GM23338 (cell line): ENCODE measurements around the gene SLC35F2. TPM values are rescaled to one million over a fixed set of nuclear protein-coding genes. Genes with fewer than 3 reads are reported as not detected.

ENCODE experiments used
- ATAC-seq: fragments of 200-7000 bp; cut with Tn5 transposase; 3 replicates; pipeline ENCODE4 v1.9.1; 2020
- DNase-seq: peaks from one replicate; pipeline ENCODE4 v3.0.0-alpha.2; 2015; ENCODE audit warnings: low spot score
- H2AFZ ChIP-seq: fragments of 200-600 bp; sonication (generic); 2 replicates; pipeline ENCODE4 v1.8.0; 2016; ENCODE audit warnings: antibody characterized with exemption, mild to moderate bottlenecking, moderate library complexity
- H3F3A ChIP-seq: fragments of 200-600 bp; sonication (generic); replicated peaks from 2 replicates; pipeline ENCODE4 v1.8.0; 2017; ENCODE audit warnings: antibody characterized with exemption, mixed run types, low read depth
- H3K27ac ChIP-seq: fragments of 200-600 bp; sonication (generic); 2 replicates; pipeline ENCODE4 v1.6.1; 2016; ENCODE audit warnings: low read depth
- H3K27me3 ChIP-seq: fragments of 200-600 bp; sonication (generic); 2 replicates; pipeline ENCODE4 v1.8.0; 2016; ENCODE audit warnings: mild to moderate bottlenecking, mixed run types, moderate library complexity; ENCODE audit not compliant: insufficient read depth
- H3K36me3 ChIP-seq: fragments of 200-600 bp; sonication (generic); 2 replicates; pipeline ENCODE4 v1.8.0; 2016; ENCODE audit warnings: mild to moderate bottlenecking; ENCODE audit not compliant: insufficient read depth
- H3K4me1 ChIP-seq: fragments of 200-600 bp; sonication (generic); 2 replicates; pipeline ENCODE4 v1.8.0; 2016; ENCODE audit warnings: mild to moderate bottlenecking, moderate library complexity; ENCODE audit not compliant: insufficient read depth
- H3K4me2 ChIP-seq: fragments of 200-600 bp; sonication (generic); 2 replicates; pipeline ENCODE4 v1.7.1; 2017; ENCODE audit warnings: mixed run types
- H3K4me3 ChIP-seq: fragments of 200-600 bp; sonication (generic); 2 replicates; pipeline ENCODE4 v1.6.1; 2016; ENCODE audit warnings: mixed run types
- H3K79me2 ChIP-seq: fragments of 200-600 bp; sonication (generic); replicated peaks from 2 replicates; pipeline ENCODE4 v1.8.0; 2017; ENCODE audit warnings: mild to moderate bottlenecking; ENCODE audit not compliant: insufficient read depth
- H3K9me2 ChIP-seq: fragments of 200-600 bp; sonication (generic); 2 replicates; pipeline ENCODE4 v1.8.0; 2017; ENCODE audit not compliant: insufficient read depth
- H4K20me1 ChIP-seq: fragments of 200-600 bp; sonication (generic); replicated peaks from 2 replicates; pipeline ENCODE4 v1.8.0; 2017; ENCODE audit warnings: mild to moderate bottlenecking; ENCODE audit not compliant: insufficient read depth
- H3K27ac Mint-ChIP-seq: 2 replicates; pipeline ENCODE4 v1.8.0; 2020; ENCODE audit warnings: inconsistent platforms, mild to moderate bottlenecking, moderate library complexity, mixed read lengths
- H3K27me3 Mint-ChIP-seq: 3 replicates; pipeline ENCODE4 v1.8.0; 2022; ENCODE audit warnings: low read depth, mild to moderate bottlenecking, moderate library complexity, mixed read lengths, inconsistent platforms; ENCODE audit not compliant: insufficient read depth, poor library complexity
- H3K36me3 Mint-ChIP-seq: 3 replicates; pipeline ENCODE4 v1.8.0; 2021; ENCODE audit warnings: low read depth, mild to moderate bottlenecking, inconsistent platforms, moderate library complexity, mixed read lengths
- H3K4me1 Mint-ChIP-seq: 3 replicates; pipeline ENCODE4 v1.8.0; 2020; ENCODE audit warnings: mild to moderate bottlenecking, inconsistent platforms, mixed read lengths
- H3K4me3 Mint-ChIP-seq: 3 replicates; pipeline ENCODE4 v1.8.0; 2021; ENCODE audit warnings: moderate library complexity, mild to moderate bottlenecking, inconsistent platforms, mixed read lengths
- H3K9me3 Mint-ChIP-seq: 3 replicates; pipeline ENCODE4 v1.8.0; 2020; ENCODE audit warnings: moderate library complexity, mild to moderate bottlenecking, inconsistent platforms, mixed read lengths
- CREB1 ChIP-seq: fragments of 250-450 bp; sonication (Bioruptor Pico); IDR thresholded peaks from 2 replicates; pipeline ENCODE4 v1.5.0; 2020; ENCODE audit warnings: low read depth, mild to moderate bottlenecking, moderate library complexity
- CTCF ChIP-seq, 2 experiments: fragments of 200-600 bp in 1 of 2; sonication (generic) in 1 of 2; conservative IDR thresholded peaks; 2 replicates each; pipeline versions ENCODE4 v1.5.1 to v1.6.1; 2016 to 2017; ENCODE audit warnings: antibody characterized with exemption in 2 of 2, low read depth in 2 of 2, mild to moderate bottlenecking in 2 of 2, moderate library complexity in 1 of 2
- EZH2 ChIP-seq: fragments of 200-600 bp; sonication (generic); IDR thresholded peaks from one replicate; pipeline ENCODE4 v1.8.0; 2017; ENCODE audit warnings: antibody characterized with exemption, mild to moderate bottlenecking, low read depth; ENCODE audit not compliant: unreplicated experiment
- JUNB ChIP-seq: IDR thresholded peaks from one replicate; pipeline ENCODE4 v1.6.1; 2016; ENCODE audit warnings: antibody characterized with exemption; ENCODE audit not compliant: unreplicated experiment
- NANOG ChIP-seq: IDR thresholded peaks from 2 replicates; pipeline ENCODE4 v1.6.1; 2016; ENCODE audit warnings: antibody characterized with exemption, borderline replicate concordance
- REST ChIP-seq: IDR thresholded peaks from one replicate; pipeline ENCODE4 v1.6.1; 2018; ENCODE audit warnings: antibody characterized with exemption; ENCODE audit not compliant: unreplicated experiment
- ZNF114 ChIP-seq: fragments of 250-450 bp; sonication (Bioruptor Pico); IDR thresholded peaks from 2 replicates; pipeline ENCODE4 v1.5.0; 2020; ENCODE audit warnings: mild to moderate bottlenecking, moderate library complexity
- ZNF331 ChIP-seq: fragments of 250-450 bp; sonication (Bioruptor Pico); IDR thresholded peaks from 2 replicates; pipeline ENCODE4 v1.5.0; 2020; ENCODE audit warnings: low read depth, mild to moderate bottlenecking, moderate library complexity
- polyA plus RNA-seq: library from polyadenylated mRNA; unstranded; fragments of >200 nt; fragmentation: Nextera tagmentation; extraction: Ambion mirVana; gene quantifications from 2 replicates; pipeline ENCODE4 v1.2.1, GENCODE V29; 2016
- total RNA-seq: library from RNA; depleted of rRNA; stranded (reverse); fragments of >200 nt; shearing (Covaris generic); gene quantifications from 2 replicates; pipeline ENCODE4 v1.2.3, GENCODE V29; 2014

SLC35F2 gene
- total and polyA plus RNA-seq, 2 experiments from 2014 or later = 25.2 to 32.5 TPM

- TF ChIP-seq CTCF (conservative IDR thresholded peaks at IDR 0.05; ENCODE audit: low read depth in 2 of 2) (no peak), EZH2 (no peak), CREB1 (CRISPR knock-in tag) (no peak), ZNF114 (CRISPR knock-in tag) (no peak), ZNF331 (CRISPR knock-in tag) (no peak), REST (no peak), JUNB (no peak)
- Histone ChIP-seq H3K9me2 (no peaks in the 10 kb centered on the region), H3K27ac (no peak overlapping the region), H3K79me2 (peaks cover 44% of the 10 kb centered on the region), H3K36me3 (no peaks in the 10 kb centered on the region), H3K4me3 (no peak overlapping the region), H3K4me2 (no peak overlapping the region), H4K20me1 (peaks cover 32% of the 10 kb centered on the region), H3K4me1 (peaks cover 6% of the 10 kb centered on the region), H3F3A (no peaks in the 10 kb centered on the region), H2AFZ (no peak overlapping the region), H3K27me3 (no peaks in the 10 kb centered on the region)
- Mint-ChIP-seq H3K9me3 (no peaks in the 10 kb centered on the region), H3K27me3 (peaks cover 2% of the 10 kb centered on the region), H3K36me3 (no peaks in the 10 kb centered on the region), H3K4me1 (peaks cover 20% of the 10 kb centered on the region), H3K27ac (no peak overlapping the region; the same call in 1 of the 2 replicates), H3K4me3 (no peak overlapping the region)
- DNase-seq = no peak
- ATAC-seq = no peak
Measured at GRCh38 chr11:107840129-107840484, 18.5 kb downstream of the SLC35F2 start.

- peaks cover 31% of the 10 kb centered on the region for H3K4me1 ChIP-seq
- peaks cover 14% of the 10 kb centered on the region for H3K27me3 ChIP-seq
- H3F3A ChIP-seq = no peaks in the 10 kb centered on the region
- no peaks in the 10 kb centered on the region for H3K36me3 ChIP-seq
- H4K20me1 ChIP-seq = peaks cover 56% of the 10 kb centered on the region; the same call in 1 of the 2 replicates
- no peak overlapping the region for H3K4me2 ChIP-seq
- DNase-seq (no peak), ATAC-seq (no peak)
- Mint-ChIP-seq H3K4me1 (peaks cover 44% of the 10 kb centered on the region), H3K4me3 (no peak overlapping the region), H3K27me3 (peaks cover 2% of the 10 kb centered on the region), H3K36me3 (no peaks in the 10 kb centered on the region), H3K27ac (no peak overlapping the region), H3K9me3 (no peaks in the 10 kb centered on the region)
- no peaks in the 10 kb centered on the region for H3K9me2 ChIP-seq
- H3K27ac ChIP-seq = no peak overlapping the region
- H2AFZ ChIP-seq = no peak overlapping the region
- TF ChIP-seq ZNF114 (CRISPR knock-in tag) (no peak), CTCF (conservative IDR thresholded peaks at IDR 0.05; ENCODE audit: low read depth in 2 of 2) (no peak), JUNB (no peak), NANOG (no peak)
- H3K4me3 ChIP-seq = no peak overlapping the region
- H3K79me2 ChIP-seq = peaks cover 56% of the 10 kb centered on the region
Measured at GRCh38 chr11:107836851-107837250, 21.7 kb downstream of the SLC35F2 start.
